A204.1 (cell line): ENCODE results near the gene RGS12.

Source experiments
- FAIRE-seq: peaks from 2 replicates; lab custom pipeline; 2012; peaks lifted over from hg19 to GRCh38; lab: Jason Lieb, UNC

RGS12 gene

DNA sequence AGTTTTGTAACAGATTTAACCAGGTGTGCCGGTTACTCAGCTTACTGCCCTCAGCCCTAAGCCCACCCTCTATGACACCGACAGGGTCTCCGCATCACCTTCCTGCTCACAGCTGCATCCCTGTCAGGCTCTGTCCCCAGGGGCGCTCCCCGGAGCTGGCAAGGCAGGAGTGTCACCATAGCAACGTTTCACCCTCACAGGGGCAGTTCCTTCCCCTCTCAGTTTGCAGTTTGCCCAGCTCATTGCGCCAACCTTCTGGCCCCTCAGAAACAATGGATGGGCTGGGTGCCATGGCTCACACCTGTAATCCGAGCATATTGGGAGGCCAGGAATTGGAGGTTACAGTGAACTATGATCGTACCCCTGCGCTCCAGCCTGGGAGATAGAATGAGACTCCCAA, 42.6 kb downstream of the RGS12 start:
- no peak for FAIRE-seq

GRCh38 chr4:3335982-3336381, 43.2 kb downstream of the RGS12 start:
- no peak for FAIRE-seq

DNA sequence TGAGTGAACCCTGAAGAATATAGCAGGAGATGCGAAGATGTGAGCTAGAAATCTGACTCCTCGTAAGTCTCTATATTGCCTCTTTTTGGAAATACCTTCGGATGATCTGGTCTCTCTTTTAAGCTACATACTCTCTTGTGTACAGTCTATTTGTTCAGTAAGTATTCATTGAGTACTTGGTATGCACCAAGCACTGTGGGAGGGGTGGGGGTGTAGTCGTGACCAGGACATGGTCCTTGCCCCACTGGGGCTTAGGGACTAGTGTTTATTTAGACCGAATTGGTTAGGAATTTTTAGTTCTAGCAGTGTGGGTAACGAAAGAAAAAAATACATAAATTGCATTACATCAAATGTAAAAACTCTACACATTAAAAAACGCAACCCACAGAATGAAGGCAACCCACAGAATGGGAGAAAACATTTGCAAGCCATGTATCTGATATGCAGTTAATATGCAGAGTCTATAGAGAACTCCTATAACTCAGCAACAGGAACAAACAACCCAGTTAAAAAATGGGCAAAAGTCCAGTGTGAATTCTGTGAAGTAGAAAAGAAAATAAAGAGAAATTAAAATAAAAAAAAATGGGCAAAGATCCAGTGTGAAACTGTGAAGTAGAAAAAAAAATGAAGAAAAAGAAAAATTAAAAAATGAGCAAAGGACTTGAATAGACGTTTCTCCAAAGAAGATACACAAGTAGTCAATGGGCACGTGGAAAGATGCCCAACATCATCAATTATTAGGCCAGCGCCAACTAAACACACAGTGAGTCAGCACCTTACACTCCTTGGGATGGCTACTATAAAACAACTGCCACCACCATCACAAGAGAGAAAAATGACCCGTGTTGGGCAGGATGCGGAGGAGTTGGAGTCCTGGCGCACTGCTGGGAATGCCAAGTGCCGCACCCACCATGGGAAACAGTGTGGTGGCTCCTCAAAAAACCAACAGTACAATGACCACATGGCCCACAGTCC, 43.8 kb downstream of the RGS12 start:
- FAIRE-seq: no peak

DNA sequence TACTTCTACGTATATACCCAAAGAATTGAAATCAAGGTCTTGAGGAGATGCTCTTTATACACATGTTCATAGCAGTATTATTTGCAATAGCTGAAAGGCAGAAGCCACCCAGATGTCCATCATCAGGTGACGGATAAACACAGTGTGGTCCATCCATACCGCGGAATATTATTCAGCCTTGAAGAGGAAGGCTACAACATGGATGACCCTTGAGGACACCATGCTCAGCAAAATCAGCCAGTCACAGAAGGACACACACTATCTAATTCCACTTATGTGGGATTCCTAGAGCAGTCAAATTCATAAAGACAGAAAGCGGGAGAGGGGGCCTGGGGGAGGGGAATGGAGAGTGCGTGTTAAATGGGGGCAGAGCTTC, 44.5 kb downstream of the RGS12 start:
- FAIRE-seq: no peak

DNA sequence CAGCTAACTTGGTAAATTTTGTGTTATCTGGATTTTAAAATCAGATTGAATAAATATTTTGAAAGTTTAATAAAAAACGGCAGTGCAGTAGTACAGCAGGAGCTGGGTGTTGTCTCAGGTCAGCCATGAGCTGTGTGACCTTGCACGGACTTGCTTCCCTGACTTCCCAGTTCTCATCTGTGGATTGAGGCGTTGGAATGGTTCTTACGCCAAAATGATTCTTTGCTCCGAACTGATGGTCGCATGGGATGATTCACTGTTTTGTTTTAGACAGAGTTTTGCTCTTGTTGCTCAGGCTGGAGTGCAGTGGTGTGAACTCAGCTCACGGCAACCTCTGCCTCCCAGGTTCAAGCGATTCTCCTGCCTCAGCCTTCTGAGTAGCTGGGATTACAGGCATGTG, 45.0 kb downstream of the RGS12 start:
- no peak for FAIRE-seq

- FAIRE-seq: no peak
Measured at GRCh38 chr4:3338321-3338838, 45.6 kb downstream of the RGS12 start.

DNA sequence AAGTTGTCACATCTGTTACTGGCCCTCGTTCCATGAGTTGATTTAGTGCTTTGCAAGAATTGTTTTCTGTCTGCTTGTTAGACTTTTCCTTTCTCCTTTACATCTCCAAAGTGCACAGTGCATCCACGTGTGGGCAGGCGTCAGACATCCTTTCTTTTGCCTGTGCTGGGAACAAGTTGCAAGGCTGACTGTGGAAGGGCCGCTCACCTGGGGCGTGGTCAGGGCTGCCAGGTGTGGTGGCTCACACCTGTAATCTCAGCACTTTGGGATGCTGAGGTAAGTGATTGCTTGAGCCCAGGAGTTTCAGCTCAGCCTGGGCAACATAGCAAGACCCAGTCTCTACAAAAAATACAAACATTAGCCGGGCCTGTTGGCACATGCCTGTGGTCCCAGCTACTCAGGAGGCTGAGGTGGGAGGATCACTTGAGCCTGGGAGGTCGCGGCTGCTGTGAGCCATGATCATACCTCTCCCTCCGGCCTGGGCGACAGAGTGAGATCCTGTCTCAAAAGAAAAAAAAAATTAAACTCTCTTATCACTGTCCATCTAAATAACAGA, 46.2 kb downstream of the RGS12 start:
- no peak for FAIRE-seq

DNA sequence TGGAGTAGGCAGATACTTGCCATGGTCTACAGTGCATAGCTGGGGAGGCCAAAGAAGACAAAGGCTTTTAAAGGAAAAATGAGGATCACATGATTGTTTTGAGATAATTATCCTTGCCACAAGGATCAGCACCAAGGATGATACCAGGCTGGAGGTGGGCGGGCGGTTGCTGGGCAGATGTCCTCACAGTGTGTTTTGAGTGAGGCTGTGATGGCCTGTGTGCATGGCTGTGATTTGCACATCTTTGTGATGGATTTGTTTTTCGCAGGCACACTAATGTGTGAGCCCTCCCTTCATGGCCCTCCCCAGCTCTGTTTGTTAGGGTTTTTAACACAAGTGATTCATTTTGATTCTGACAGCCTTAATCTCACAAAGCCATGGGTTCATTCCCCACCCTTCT, 46.8 kb downstream of the RGS12 start:
- no peak for FAIRE-seq

- FAIRE-seq: no peak
Measured at GRCh38 chr4:3340038-3340699, 47.3 kb downstream of the RGS12 start.

- no peak for FAIRE-seq
Measured at GRCh38 chr4:3340700-3341083, 47.9 kb downstream of the RGS12 start.

DNA sequence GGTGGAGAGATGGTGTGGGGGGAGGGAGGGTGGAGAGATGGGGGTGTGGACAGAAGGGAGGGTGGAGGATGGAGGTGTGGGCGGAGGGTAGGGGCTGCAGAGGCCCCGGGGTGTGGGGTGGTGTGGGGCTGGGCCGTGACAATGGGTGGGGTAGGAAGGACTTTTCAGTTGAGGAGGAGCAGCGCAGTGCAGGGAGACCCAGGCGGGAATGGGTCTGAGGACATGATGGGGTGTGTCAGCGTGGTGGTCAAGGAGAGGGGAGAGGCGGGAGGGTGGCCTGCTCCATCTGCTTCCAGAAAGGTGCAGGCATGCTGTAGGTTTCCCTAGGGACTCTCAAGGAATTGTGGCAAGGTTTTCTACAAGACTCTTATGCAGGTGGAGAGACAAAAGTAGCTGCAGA, 48.9 kb downstream of the RGS12 start:
- no peak for FAIRE-seq

- FAIRE-seq: no peak
Measured at GRCh38 chr4:3342182-3342854, 49.5 kb downstream of the RGS12 start.
